Measurements from ENCODE around the gene SPG7.

GRCh38 chr16:89584768-89585549, 76.8 kb downstream of the SPG7 start:
- TF ChIP-seq E2F1 (CRISPR knock-in tag; IDR thresholded peaks at IDR 0.05) (no peak), CTCF (IDR thresholded peaks at IDR 0.05) (no peak), ESRRA (CRISPR knock-in tag; IDR thresholded peaks at IDR 0.05; ENCODE audit: borderline replicate concordance) (no peak)

Measured in WTC11 (cell line).